ENCODE results near the gene DES.

The DES gene

GRCh38 chr2:219441451-219442255 lies 23.5 kb downstream of the DES start:
- DNase-seq: no peak

- no peak for DNase-seq
Observed at GRCh38 chr2:219442256-219443015, 24.3 kb downstream of the DES start.

- no peak for DNase-seq
Observed at GRCh38 chr2:219443016-219443696, 25.0 kb downstream of the DES start.

- no peak for DNase-seq
Observed at GRCh38 chr2:219443697-219444023, 25.5 kb downstream of the DES start.

- no peak for DNase-seq
Observed at GRCh38 chr2:219444566-219445091, 26.5 kb downstream of the DES start.

- DNase-seq: no peak
Observed at GRCh38 chr2:219445220-219445640, 27.1 kb downstream of the DES start.

- DNase-seq: no peak
Observed at GRCh38 chr2:219446101-219446504, 27.9 kb downstream of the DES start.

GRCh38 chr2:219446689-219447088 lies 28.5 kb downstream of the DES start:
- no peak for DNase-seq

GRCh38 chr2:219447242-219448098 lies 29.3 kb downstream of the DES start:
- DNase-seq: no peak

GRCh38 chr2:219448099-219448775 lies 30.1 kb downstream of the DES start:
- DNase-seq: no peak

GRCh38 chr2:219448776-219449341 lies 30.7 kb downstream of the DES start:
- DNase-seq: no peak

- DNase-seq: no peak
Observed at GRCh38 chr2:219449609-219450008, 31.4 kb downstream of the DES start.

- DNase-seq: no peak
Observed at GRCh38 chr2:219451661-219452360, 33.6 kb downstream of the DES start.

- DNase-seq: no peak
Observed at GRCh38 chr2:219452361-219453317, 34.5 kb downstream of the DES start.

GRCh38 chr2:219453671-219454590 lies 35.8 kb downstream of the DES start:
- DNase-seq: no peak

GRCh38 chr2:219455581-219455980 lies 37.4 kb downstream of the DES start:
- peak; percentile 14 for DNase-seq

- DNase-seq: peak; percentile 72
Observed at GRCh38 chr2:219457784-219458369, 39.7 kb downstream of the DES start.

GRCh38 chr2:219458996-219459395 lies 40.8 kb downstream of the DES start:
- no peak for DNase-seq

Measured in inflammatory macrophage treated with lipopolysaccharide for 4 hours (primary cell).